MM.1S (cell line): ENCODE results near the gene IGF1R.

ENCODE experiments used
- DNase-seq: peaks from one replicate; pipeline ENCODE4 v3.0.0-alpha.2; 2015
- H2AFZ ChIP-seq: fragments of 300-600 bp; sonication (generic); 2 replicates; pipeline ENCODE4 v1.6.0; 2016; ENCODE audit warnings: antibody characterized with exemption, low read length
- H3F3A ChIP-seq: fragments of 300-600 bp; sonication (generic); 2 replicates; pipeline ENCODE4 v1.6.1; 2016; ENCODE audit warnings: mild to moderate bottlenecking, antibody characterized with exemption, low read length, moderate library complexity, mixed read lengths; ENCODE audit not compliant: insufficient read depth
- H3K27ac ChIP-seq: fragments of 300-600 bp; sonication (generic); 2 replicates; pipeline ENCODE4 v1.5.1; 2016; ENCODE audit warnings: mild to moderate bottlenecking, low read length
- H3K27me3 ChIP-seq: fragments of 300-600 bp; sonication (generic); replicated peaks from 2 replicates; pipeline ENCODE4 v1.6.0; 2016; ENCODE audit warnings: low read length; ENCODE audit not compliant: insufficient read depth
- H3K36me3 ChIP-seq: fragments of 300-600 bp; sonication (generic); replicated peaks from 2 replicates; pipeline ENCODE4 v1.6.1; 2016; ENCODE audit warnings: mild to moderate bottlenecking, low read length, mixed read lengths; ENCODE audit not compliant: insufficient read depth
- H3K4me1 ChIP-seq: fragments of 300-600 bp; sonication (generic); 2 replicates; pipeline ENCODE4 v1.6.1; 2016; ENCODE audit warnings: low read length, mixed read lengths
- H3K4me2 ChIP-seq: fragments of 300-600 bp; sonication (generic); 2 replicates; pipeline ENCODE4 v1.6.0; 2016; ENCODE audit warnings: low read depth, low read length
- H3K4me3 ChIP-seq: fragments of 300-600 bp; sonication (generic); 2 replicates; pipeline ENCODE4 v1.5.1; 2016; ENCODE audit warnings: low read length, mixed read lengths
- H3K79me2 ChIP-seq: fragments of 300-600 bp; sonication (generic); 2 replicates; pipeline ENCODE4 v1.6.1; 2016; ENCODE audit warnings: mixed run types, low read length, mixed read lengths
- H3K9ac ChIP-seq: fragments of 300-600 bp; sonication (generic); 2 replicates; pipeline ENCODE4 v1.6.1; 2016; ENCODE audit warnings: low read length, mixed read lengths
- H3K9me2 ChIP-seq: fragments of 300-600 bp; sonication (generic); replicated peaks from 2 replicates; pipeline ENCODE4 v1.6.1; 2016; ENCODE audit warnings: mild to moderate bottlenecking, low read length, mixed read lengths; ENCODE audit not compliant: insufficient read depth
- H3K9me3 ChIP-seq: fragments of 300-600 bp; sonication (generic); replicated peaks from 2 replicates; pipeline ENCODE4 v1.6.1; 2016; ENCODE audit warnings: mild to moderate bottlenecking, low read length, mixed read lengths; ENCODE audit not compliant: insufficient read depth
- H4K20me1 ChIP-seq: fragments of 300-600 bp; sonication (generic); 2 replicates; pipeline ENCODE4 v1.6.1; 2016; ENCODE audit warnings: mild to moderate bottlenecking, low read length, moderate library complexity, mixed read lengths; ENCODE audit not compliant: insufficient read depth
- EZH2 ChIP-seq: fragments of 300-600 bp; sonication (generic); optimal IDR thresholded peaks from 2 replicates; pipeline ENCODE3; 2017; ENCODE audit warnings: low read depth, mild to moderate bottlenecking, antibody characterized with exemption, low read length, mixed read lengths
- EZH2phosphoT487 ChIP-seq: fragments of 300-600 bp; sonication (generic); IDR thresholded peaks from 2 replicates; pipeline ENCODE4 v1.6.1; 2018; ENCODE audit warnings: antibody characterized with exemption, low read length
- TF ChIP-seq, protein P1 (sequence below): fragments of 300-600 bp; sonication (generic); IDR thresholded peaks from 2 replicates; pipeline ENCODE4 v1.5.1; 2016; ENCODE audit warnings: antibody characterized with exemption, low read length, mixed read lengths

Gene IGF1R

DNA sequence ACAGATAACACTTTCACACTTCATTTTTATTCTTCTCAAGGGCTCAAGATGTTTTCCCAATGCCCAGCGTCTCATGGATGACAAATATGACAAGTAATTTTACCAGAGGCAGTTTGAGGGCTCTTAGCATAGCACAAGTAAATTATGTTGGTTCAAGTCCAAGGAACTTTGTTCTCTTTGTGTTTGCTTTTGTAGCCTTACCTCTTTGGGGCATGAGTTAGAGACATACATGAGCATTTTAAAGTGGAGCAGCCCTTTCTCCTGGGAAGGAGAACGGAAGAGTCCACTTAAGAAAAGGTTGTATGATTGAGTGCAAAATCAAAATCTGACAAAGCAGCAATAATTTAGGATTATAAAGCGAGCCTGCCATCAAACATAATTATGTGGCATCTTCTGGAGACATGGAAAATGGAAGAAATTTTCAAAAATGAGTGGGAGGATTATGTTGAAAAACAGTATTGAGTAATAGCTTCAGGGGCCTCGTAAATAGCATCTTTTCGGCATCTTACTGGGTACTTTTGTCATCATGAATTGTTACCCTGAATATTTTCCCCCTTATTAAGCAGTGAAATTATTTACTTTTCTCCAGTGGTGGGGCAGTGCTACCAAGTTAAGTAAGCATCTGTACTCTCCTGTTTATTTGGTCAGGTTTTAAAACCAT, 293.4 kb downstream of the IGF1R start:
- H2AFZ ChIP-seq: no peak overlapping the region
- no peak overlapping the region for H3K27ac ChIP-seq
- no peak overlapping the region for H3K9ac ChIP-seq
- DNase-seq: no peak
- TF ChIP-seq EZH2 (no peak), EZH2phosphoT487 (no peak)
- TF ChIP-seq, protein P1, sequence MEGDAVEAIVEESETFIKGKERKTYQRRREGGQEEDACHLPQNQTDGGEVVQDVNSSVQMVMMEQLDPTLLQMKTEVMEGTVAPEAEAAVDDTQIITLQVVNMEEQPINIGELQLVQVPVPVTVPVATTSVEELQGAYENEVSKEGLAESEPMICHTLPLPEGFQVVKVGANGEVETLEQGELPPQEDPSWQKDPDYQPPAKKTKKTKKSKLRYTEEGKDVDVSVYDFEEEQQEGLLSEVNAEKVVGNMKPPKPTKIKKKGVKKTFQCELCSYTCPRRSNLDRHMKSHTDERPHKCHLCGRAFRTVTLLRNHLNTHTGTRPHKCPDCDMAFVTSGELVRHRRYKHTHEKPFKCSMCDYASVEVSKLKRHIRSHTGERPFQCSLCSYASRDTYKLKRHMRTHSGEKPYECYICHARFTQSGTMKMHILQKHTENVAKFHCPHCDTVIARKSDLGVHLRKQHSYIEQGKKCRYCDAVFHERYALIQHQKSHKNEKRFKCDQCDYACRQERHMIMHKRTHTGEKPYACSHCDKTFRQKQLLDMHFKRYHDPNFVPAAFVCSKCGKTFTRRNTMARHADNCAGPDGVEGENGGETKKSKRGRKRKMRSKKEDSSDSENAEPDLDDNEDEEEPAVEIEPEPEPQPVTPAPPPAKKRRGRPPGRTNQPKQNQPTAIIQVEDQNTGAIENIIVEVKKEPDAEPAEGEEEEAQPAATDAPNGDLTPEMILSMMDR: no peak
- H3K27me3 ChIP-seq: no peaks in the 10 kb centered on the region
- H4K20me1 ChIP-seq: no peaks in the 10 kb centered on the region
- no peaks in the 10 kb centered on the region; the same call in none of the 2 replicates for H3K36me3 ChIP-seq
- H3K4me1 ChIP-seq: no peaks in the 10 kb centered on the region
- H3K4me2 ChIP-seq: no peak overlapping the region
- H3K79me2 ChIP-seq: no peaks in the 10 kb centered on the region
- H3K9me2 ChIP-seq: no peaks in the 10 kb centered on the region
- no peaks in the 10 kb centered on the region for H3K9me3 ChIP-seq
- no peak overlapping the region for H3K4me3 ChIP-seq
- H3F3A ChIP-seq: no peaks in the 10 kb centered on the region

GRCh38 chr15:98942431-98942830, 294.1 kb downstream of the IGF1R start:
- H3K4me3 ChIP-seq: no peak overlapping the region
- no peak for DNase-seq
- no peaks in the 10 kb centered on the region for H4K20me1 ChIP-seq
- H3K9ac ChIP-seq: no peak overlapping the region
- TF ChIP-seq EZH2 (no peak), EZH2phosphoT487 (no peak)
- TF ChIP-seq, protein P1: no peak
- no peaks in the 10 kb centered on the region for H3K79me2 ChIP-seq
- H3K27me3 ChIP-seq: no peaks in the 10 kb centered on the region
- no peak overlapping the region for H2AFZ ChIP-seq
- no peaks in the 10 kb centered on the region for H3K9me3 ChIP-seq
- H3K4me2 ChIP-seq: no peak overlapping the region
- no peaks in the 10 kb centered on the region for H3K4me1 ChIP-seq
- no peaks in the 10 kb centered on the region; the same call in none of the 2 replicates for H3K36me3 ChIP-seq
- H3K27ac ChIP-seq: no peak overlapping the region
- H3F3A ChIP-seq: no peaks in the 10 kb centered on the region
- no peaks in the 10 kb centered on the region for H3K9me2 ChIP-seq

DNA sequence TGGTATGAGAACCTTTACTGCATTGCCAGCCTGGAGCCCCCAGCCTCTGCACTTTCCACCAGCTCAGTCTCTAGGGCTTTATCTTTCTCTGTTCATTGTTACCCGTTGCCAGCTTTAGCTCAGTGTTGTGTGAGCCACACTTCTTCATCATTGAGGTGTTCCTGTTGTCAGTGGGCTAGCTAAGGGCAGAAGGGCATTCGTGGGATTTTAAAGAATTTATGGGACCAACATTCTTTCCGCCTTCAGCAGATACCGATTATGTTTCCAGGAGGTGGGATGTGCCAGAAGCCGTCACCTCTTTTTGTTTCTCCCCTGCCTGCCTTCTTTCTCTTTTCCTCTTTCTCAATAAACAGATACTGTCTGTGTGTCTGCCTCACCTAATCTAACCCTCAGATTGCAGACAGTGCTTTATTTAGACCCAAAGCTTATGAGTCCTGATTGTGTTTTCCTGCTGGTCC, 294.7 kb downstream of the IGF1R start:
- no peaks in the 10 kb centered on the region for H3K27me3 ChIP-seq
- H3K27ac ChIP-seq: no peak overlapping the region
- H3K9me2 ChIP-seq: no peaks in the 10 kb centered on the region
- no peak overlapping the region for H3K4me2 ChIP-seq
- H3K36me3 ChIP-seq: no peaks in the 10 kb centered on the region; the same call in none of the 2 replicates
- no peak overlapping the region for H3K4me3 ChIP-seq
- H3K79me2 ChIP-seq: no peaks in the 10 kb centered on the region
- no peaks in the 10 kb centered on the region for H3F3A ChIP-seq
- no peaks in the 10 kb centered on the region for H3K4me1 ChIP-seq
- H4K20me1 ChIP-seq: no peaks in the 10 kb centered on the region
- TF ChIP-seq, protein P1: no peak
- no peak for TF ChIP-seq EZH2phosphoT487
- TF ChIP-seq EZH2: no peak
- no peak for DNase-seq
- no peak overlapping the region for H3K9ac ChIP-seq
- no peak overlapping the region for H2AFZ ChIP-seq
- no peaks in the 10 kb centered on the region for H3K9me3 ChIP-seq
